Thoracic aorta (tissue), 2 donors: Measurements from ENCODE around the gene POLR2L. TPM values are rescaled to one million over a fixed set of nuclear protein-coding genes. Genes with fewer than 3 reads are reported as not detected.

ENCODE experiments used
- ATAC-seq: fragments of 150-250 bp; one replicate; pipeline ENCODE4 v1.8.0; 2017; ENCODE audit warnings: low read depth; ENCODE audit not compliant: insufficient number of reproducible peaks, low FRiP score
- DNase-seq: peaks from one replicate; pipeline ENCODE4 v3.0.0-alpha.2; 2020; ENCODE audit warnings: low spot score
- H3K27ac ChIP-seq, 2 donors: fragments of 200-600 bp; sonication (generic); 1 replicate in 1 of 2; 2 replicates in 1 of 2; pipeline ENCODE4 v1.5.1; 2016; ENCODE audit warnings: mild to moderate bottlenecking in 2 of 2, moderate library complexity in 2 of 2
- H3K27me3 ChIP-seq: fragments of 200-600 bp; sonication (generic); replicated peaks from 2 replicates; pipeline ENCODE4 v1.6.0; 2016; ENCODE audit warnings: mild to moderate bottlenecking; ENCODE audit not compliant: insufficient read depth
- H3K36me3 ChIP-seq: fragments of 200-600 bp; sonication (generic); one replicate; pipeline ENCODE4 v1.5.1; 2016
- H3K4me1 ChIP-seq, 2 donors: fragments of 200-600 bp; sonication (generic); 1 replicate in 1 of 2; 2 replicates in 1 of 2; pipeline versions ENCODE4 v1.5.1 to v1.6.0; 2016; ENCODE audit warnings: low read depth in 2 of 2, mild to moderate bottlenecking in 1 of 2; ENCODE audit not compliant: control insufficient read depth in 1 of 2
- H3K4me3 ChIP-seq: fragments of 200-600 bp; sonication (generic); 2 replicates; pipeline ENCODE4 v1.5.1; 2016; ENCODE audit warnings: mild to moderate bottlenecking
- H3K9me3 ChIP-seq: fragments of 200-600 bp; sonication (generic); 2 replicates; pipeline ENCODE4 v1.5.1; 2016
- CTCF ChIP-seq: fragments of 200-600 bp; sonication (generic); IDR thresholded peaks from one replicate; pipeline ENCODE4 v1.5.1; 2019; ENCODE audit warnings: antibody characterized with exemption
- total RNA-seq, 2 donors: library from RNA; depleted of rRNA; stranded (reverse); fragments of >200 nt; gene quantifications; one replicate each; pipeline versions ENCODE4 v1.1.0 to v1.2.3, GENCODE V29; 2016

The POLR2L gene
- total RNA-seq, 2 donors from 2014 or later, result 20.8 to 63.0 TPM

GRCh38 chr11:863023-863909 lies 20.9 kb upstream of the POLR2L start:
- Histone ChIP-seq H3K36me3 (peaks cover 6% of the 10 kb centered on the region), H3K9me3 (no peaks in the 10 kb centered on the region), H3K4me1 (peaks cover 0 to 7% of the 10 kb centered on the region in 2 donors), H3K27me3 (no peaks in the 10 kb centered on the region), H3K27ac (no peak overlapping the region), H3K4me3 (no peak overlapping the region)
- no peak for ATAC-seq
- DNase-seq, result no peak
- no peak for TF ChIP-seq CTCF

DNA sequence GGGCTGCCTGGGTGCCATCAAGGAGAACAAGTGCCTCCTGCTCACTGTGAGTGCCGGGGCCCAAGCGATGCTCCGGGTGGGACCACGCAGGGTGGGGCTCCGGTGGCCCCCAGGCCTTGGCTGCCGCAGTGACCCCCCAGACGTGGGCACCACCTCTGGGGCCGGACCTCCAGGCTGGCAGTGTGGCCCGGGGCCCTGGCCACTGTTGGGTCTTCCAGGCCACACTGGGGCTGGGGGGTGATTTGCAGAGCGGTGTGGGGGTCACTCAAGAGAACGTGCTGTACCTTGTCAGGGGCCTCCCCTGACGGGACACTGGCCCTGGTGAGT lies 20.3 kb upstream of the POLR2L start:
- Histone ChIP-seq H3K9me3 (no peaks in the 10 kb centered on the region), H3K27ac (no peak overlapping the region), H3K27me3 (no peaks in the 10 kb centered on the region), H3K36me3 (peaks cover 6% of the 10 kb centered on the region), H3K4me3 (no peak overlapping the region), H3K4me1 (peaks cover 0 to 7% of the 10 kb centered on the region in 2 donors)
- TF ChIP-seq CTCF, result no peak
- DNase-seq, result no peak
- no peak for ATAC-seq

DNA sequence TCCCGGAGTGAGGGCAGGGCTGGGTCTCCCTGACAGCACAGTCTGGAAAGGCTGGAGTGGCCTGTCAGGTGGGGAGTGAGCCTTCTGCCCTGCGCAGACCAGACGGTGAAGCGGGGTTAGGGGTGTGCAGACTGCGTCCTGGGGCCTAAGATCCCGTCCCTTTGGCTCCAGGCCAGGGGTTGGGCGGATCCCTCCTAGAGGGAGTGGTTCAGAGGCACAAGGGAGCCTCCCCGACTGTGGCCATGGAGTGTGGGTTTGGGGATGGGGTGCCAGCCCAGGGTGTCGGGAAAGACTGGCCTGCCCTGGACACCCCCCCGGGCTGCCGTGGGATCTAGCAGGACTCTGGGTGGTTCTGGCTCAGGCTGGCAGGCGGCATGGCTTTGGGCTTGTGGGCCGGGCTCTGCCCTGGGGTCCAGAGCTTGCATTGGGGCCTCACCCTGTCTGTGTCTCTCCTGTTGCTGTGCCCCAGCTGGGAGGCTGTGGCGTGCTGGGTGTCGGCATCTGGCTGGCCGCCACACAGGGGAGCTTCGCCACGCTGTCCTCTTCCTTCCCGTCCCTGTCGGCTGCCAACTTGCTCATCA lies 19.8 kb upstream of the POLR2L start:
- no peak for ATAC-seq
- H3K27ac ChIP-seq, result no peak overlapping the region
- H3K9me3 ChIP-seq, result no peaks in the 10 kb centered on the region
- no peak for DNase-seq
- TF ChIP-seq CTCF, result no peak
- H3K36me3 ChIP-seq, result peaks cover 6% of the 10 kb centered on the region
- peaks cover 0 to 7% of the 10 kb centered on the region in 2 donors for H3K4me1 ChIP-seq
- no peak overlapping the region for H3K4me3 ChIP-seq
- no peaks in the 10 kb centered on the region for H3K27me3 ChIP-seq

DNA sequence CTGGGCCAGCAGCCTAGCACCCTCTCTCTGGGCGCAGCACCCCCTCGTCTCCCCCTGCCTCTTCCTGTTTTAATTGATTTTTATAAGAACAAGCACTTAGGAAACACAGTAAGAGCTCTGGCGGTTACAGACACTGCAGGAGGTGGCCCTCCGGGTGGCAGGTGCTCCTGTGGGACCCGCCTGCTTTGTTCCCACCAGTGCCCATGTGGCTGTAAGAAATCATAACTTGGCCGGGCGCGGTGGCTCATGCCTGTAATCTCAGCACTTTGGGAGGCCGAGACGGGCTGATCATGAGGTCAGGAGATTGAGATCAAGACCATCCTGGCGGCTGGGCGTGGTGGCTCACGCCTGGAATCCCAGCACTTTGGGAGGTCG lies 18.8 kb upstream of the POLR2L start:
- DNase-seq (no peak), ATAC-seq (no peak)
- Histone ChIP-seq H3K27ac (no peak overlapping the region), H3K4me3 (no peak overlapping the region), H3K36me3 (peaks cover 6% of the 10 kb centered on the region), H3K9me3 (no peaks in the 10 kb centered on the region), H3K27me3 (no peaks in the 10 kb centered on the region), H3K4me1 (peaks cover 0 to 7% of the 10 kb centered on the region in 2 donors)
- no peak for TF ChIP-seq CTCF

DNA sequence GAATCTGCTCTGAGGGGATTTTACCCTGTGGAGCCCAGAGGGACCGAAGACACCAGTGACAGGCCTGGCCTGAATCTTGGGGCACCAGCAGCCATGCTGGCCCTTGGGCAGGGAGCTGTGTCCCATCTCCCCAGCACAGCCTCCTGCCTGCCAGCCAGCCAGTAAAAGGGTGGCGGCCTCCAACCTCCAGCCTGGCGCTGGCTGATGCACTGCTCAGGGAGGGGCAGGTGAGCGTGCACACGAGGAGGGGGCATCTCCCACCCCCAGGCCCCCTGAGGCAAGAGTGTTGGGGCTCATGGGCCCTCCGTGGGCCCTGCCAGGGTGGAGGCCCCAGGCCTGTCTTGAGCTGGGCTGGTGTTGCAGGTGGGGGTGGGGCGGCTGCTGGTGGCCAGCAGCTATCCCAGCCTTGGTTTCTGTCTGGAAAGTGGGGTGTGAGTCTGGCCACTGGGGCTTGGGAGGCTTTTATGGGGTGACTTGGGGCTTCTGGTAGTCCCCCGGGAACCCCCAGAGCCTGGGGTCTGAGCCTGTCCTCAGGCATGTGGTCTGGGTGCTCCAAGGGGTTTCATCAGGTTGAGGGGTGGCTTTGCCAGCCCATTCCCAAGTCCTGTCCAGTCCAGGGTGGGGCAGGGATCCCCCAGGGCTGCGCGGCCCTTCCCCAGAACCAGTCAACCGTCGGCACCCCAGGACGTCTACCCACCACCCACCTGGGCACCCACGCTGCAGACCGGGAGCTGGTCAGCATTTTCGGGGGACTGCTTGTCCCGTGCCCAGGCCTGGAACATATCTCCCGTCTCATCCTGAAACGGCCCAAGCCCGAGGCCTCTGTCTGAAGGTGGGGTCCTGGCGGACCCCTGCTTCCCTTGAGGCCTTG lies 18.1 kb upstream of the POLR2L start:
- no peaks in the 10 kb centered on the region for H3K36me3 ChIP-seq
- no peak for TF ChIP-seq CTCF
- DNase-seq (no peak), ATAC-seq (no peak)
- peaks cover 0 to 7% of the 10 kb centered on the region in 2 donors for H3K4me1 ChIP-seq
- no peak overlapping the region for H3K27ac ChIP-seq
- H3K4me3 ChIP-seq, result no peak overlapping the region
- H3K27me3 ChIP-seq, result no peaks in the 10 kb centered on the region
- H3K9me3 ChIP-seq, result no peaks in the 10 kb centered on the region
